PC-9 (cell line): Measurements from ENCODE around the gene SLC13A1. TPM values are rescaled to one million over a fixed set of nuclear protein-coding genes. Genes with fewer than 3 reads are reported as not detected.

ENCODE experiments used
- BruUV-seq: library from RNA; stranded (reverse); fragments of 400-500 nt; replicated peaks from 2 replicates; lab custom pipeline; 2021; lab: Mats Ljungman, UMichigan
- CTCF ChIA-PET: fragments of 300-600 bp; sonication (Branson Sonifier 250); formaldehyde crosslinking; loops from one replicate; lab custom pipeline; 2022; ENCODE audit warnings: antibody characterized with exemption; lab: Charles Lee
- POLR2A ChIA-PET: fragments of 300-600 bp; sonication (Branson Sonifier 250); formaldehyde crosslinking; loops from one replicate; lab custom pipeline; 2022; ENCODE audit warnings: antibody characterized with exemption; ENCODE audit not compliant: unreplicated experiment; lab: Charles Lee
- DNase-seq, 2 experiments: peaks; one replicate each; pipeline versions ENCODE4 v3.0.0 to v3.0.0-alpha.2; 2015 to 2022; ENCODE audit warnings: mixed read lengths in 1 of 2
- H2AFZ ChIP-seq: fragments of 200-600 bp; sonication (generic); 2 replicates; pipeline ENCODE4 v1.8.1; 2017; ENCODE audit warnings: antibody characterized with exemption
- H3F3A ChIP-seq: fragments of 200-600 bp; sonication (generic); 2 replicates; pipeline ENCODE4 v1.8.1; 2017; ENCODE audit warnings: antibody characterized with exemption, mild to moderate bottlenecking, low read depth; ENCODE audit not compliant: insufficient read depth
- H3K27ac ChIP-seq: fragments of 200-600 bp; sonication (generic); 2 replicates; pipeline ENCODE4 v1.6.1; 2016; ENCODE audit warnings: mixed run types
- H3K27me3 ChIP-seq: fragments of 200-600 bp; sonication (generic); 2 replicates; pipeline ENCODE4 v1.6.1; 2016; ENCODE audit warnings: low read depth, mixed run types; ENCODE audit not compliant: insufficient read depth
- H3K36me3 ChIP-seq: fragments of 200-600 bp; sonication (generic); 2 replicates; pipeline ENCODE4 v1.6.1; 2016; ENCODE audit warnings: low read depth, mixed run types
- H3K4me1 ChIP-seq: fragments of 200-600 bp; sonication (generic); replicated peaks from 2 replicates; pipeline ENCODE4 v1.6.1; 2016; ENCODE audit warnings: mixed run types; ENCODE audit not compliant: insufficient read depth
- H3K4me2 ChIP-seq: fragments of 200-600 bp; sonication (generic); 2 replicates; pipeline ENCODE4 v1.6.1; 2017; ENCODE audit warnings: mixed run types
- H3K4me3 ChIP-seq: fragments of 200-600 bp; sonication (generic); 2 replicates; pipeline ENCODE4 v1.6.1; 2016; ENCODE audit warnings: mixed run types
- H3K79me2 ChIP-seq: fragments of 200-600 bp; sonication (generic); 2 replicates; pipeline ENCODE4 v1.6.1; 2017; ENCODE audit warnings: low read depth, mixed run types
- H3K9me2 ChIP-seq: fragments of 200-600 bp; sonication (generic); 2 replicates; pipeline ENCODE4 v1.8.1; 2017; ENCODE audit warnings: mild to moderate bottlenecking; ENCODE audit not compliant: insufficient read depth
- H3K9me3 ChIP-seq: fragments of 200-600 bp; sonication (generic); 2 replicates; pipeline ENCODE4 v1.8.1; 2016; ENCODE audit warnings: low read depth; ENCODE audit not compliant: insufficient read depth
- H4K20me1 ChIP-seq: fragments of 200-600 bp; sonication (generic); 2 replicates; pipeline ENCODE4 v1.8.1; 2017; ENCODE audit not compliant: insufficient read depth
- CTCF ChIP-seq: fragments of 200-600 bp; sonication (generic); conservative IDR thresholded peaks from 2 replicates; pipeline ENCODE4 v1.6.1; 2017; ENCODE audit warnings: mixed run types, antibody characterized with exemption, mild to moderate bottlenecking, moderate library complexity
- EZH2 ChIP-seq: fragments of 200-600 bp; sonication (generic); IDR thresholded peaks from 2 replicates; pipeline ENCODE4 v1.8.0; 2017; ENCODE audit warnings: antibody characterized with exemption, low read depth
- intact Hi-C: fragments of 100-400 bp; cut with micrococcal nuclease; formaldehyde crosslinking; loops from one replicate; pipeline ENCODE4 v1.10.0; 2022; ENCODE audit not compliant: unreplicated experiment
- total RNA-seq: library from RNA; stranded (reverse); gene quantifications from 2 replicates; pipeline ENCODE4 v1.2.3, GENCODE V29; 2021

SLC13A1 gene
- total RNA-seq, 1 experiment from 2014 or later = not detected

DNA sequence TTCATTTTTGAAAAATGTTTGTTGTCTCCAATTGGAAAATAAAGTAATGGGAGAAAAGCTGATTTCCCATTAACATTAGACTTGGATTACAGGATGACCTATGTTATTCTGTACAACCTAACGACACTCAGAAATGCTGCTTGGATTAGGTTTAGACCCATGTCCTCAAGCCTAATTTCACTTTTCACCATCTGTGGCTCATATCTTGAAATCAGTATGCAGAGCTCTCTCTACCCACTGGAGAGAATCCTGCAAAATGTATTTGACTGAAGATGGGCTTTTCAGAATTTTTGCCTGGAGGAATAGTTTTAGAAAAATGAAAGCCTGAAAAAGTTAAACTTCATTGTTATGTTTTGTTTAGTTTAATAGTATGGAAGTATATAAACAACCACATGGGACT is 63.8 kb downstream of the SLC13A1 start:
- CTCF ChIA-PET = no interaction called here
- Histone ChIP-seq H4K20me1 (no peaks in the 10 kb centered on the region), H3K9me2 (no peaks in the 10 kb centered on the region), H3K36me3 (no peaks in the 10 kb centered on the region), H3K9me3 (no peaks in the 10 kb centered on the region), H3K4me1 (no peaks in the 10 kb centered on the region), H3K27ac (no peak overlapping the region), H2AFZ (no peak overlapping the region), H3K4me3 (no peak overlapping the region), H3K27me3 (no peaks in the 10 kb centered on the region), H3K4me2 (no peak overlapping the region), H3K79me2 (no peaks in the 10 kb centered on the region), H3F3A (no peaks in the 10 kb centered on the region)
- no peak for TF ChIP-seq CTCF
- no peak for TF ChIP-seq EZH2
- intact Hi-C loops = no loop called here
- BruUV-seq = no TSS peak
- POLR2A ChIA-PET = no interaction called here
- no peak for DNase-seq

- no peak for TF ChIP-seq CTCF
- intact Hi-C loops = no loop called here
- ChIA-PET CTCF (no interaction called here), POLR2A (no interaction called here)
- no peaks in the 10 kb centered on the region for H3K9me3 ChIP-seq
- no TSS peak for BruUV-seq
- H3F3A ChIP-seq = no peaks in the 10 kb centered on the region
- no peak for DNase-seq
- no peak overlapping the region for H3K4me3 ChIP-seq
- H4K20me1 ChIP-seq = no peaks in the 10 kb centered on the region
- H2AFZ ChIP-seq = no peak overlapping the region
- no peaks in the 10 kb centered on the region for H3K9me2 ChIP-seq
- no peak overlapping the region for H3K4me2 ChIP-seq
- no peaks in the 10 kb centered on the region for H3K27me3 ChIP-seq
- no peaks in the 10 kb centered on the region for H3K36me3 ChIP-seq
- no peak overlapping the region for H3K27ac ChIP-seq
- H3K79me2 ChIP-seq = no peaks in the 10 kb centered on the region
- H3K4me1 ChIP-seq = no peaks in the 10 kb centered on the region
Measured at GRCh38 chr7:123133924-123134323, 65.8 kb downstream of the SLC13A1 start.

DNA sequence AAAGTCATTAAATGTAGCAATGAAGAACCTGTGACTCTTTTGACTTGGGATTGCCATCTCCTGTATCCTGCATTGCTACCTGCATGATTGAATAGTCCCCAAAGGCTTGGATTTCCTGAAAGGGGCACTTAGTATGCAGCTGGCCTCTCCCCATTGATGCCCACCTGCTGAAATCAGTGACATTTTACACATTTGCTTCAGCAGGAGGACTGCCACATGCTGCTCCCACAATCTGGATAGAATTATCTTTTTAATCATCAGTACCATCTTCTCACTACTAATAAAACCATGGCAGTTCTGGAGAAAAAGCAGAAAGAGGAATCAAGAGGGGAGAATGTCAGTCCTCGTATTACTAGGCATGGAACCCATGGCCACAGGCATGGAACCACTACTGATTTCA is 67.8 kb downstream of the SLC13A1 start:
- no peaks in the 10 kb centered on the region for H3F3A ChIP-seq
- no peaks in the 10 kb centered on the region for H3K9me2 ChIP-seq
- no peak for DNase-seq
- intact Hi-C loops = no loop called here
- no peak overlapping the region for H3K4me2 ChIP-seq
- POLR2A ChIA-PET = interaction anchor here (0.6 kb wide), 1 partner anchor 805 kb away, joined by 3 read pairs; no protein-coding TSS in a partner anchor
- CTCF ChIA-PET = no interaction called here
- no peaks in the 10 kb centered on the region for H4K20me1 ChIP-seq
- no peak overlapping the region for H3K4me3 ChIP-seq
- no peak overlapping the region for H3K27ac ChIP-seq
- no TSS peak for BruUV-seq
- H3K27me3 ChIP-seq = no peaks in the 10 kb centered on the region
- no peak overlapping the region for H2AFZ ChIP-seq
- no peaks in the 10 kb centered on the region for H3K4me1 ChIP-seq
- no peaks in the 10 kb centered on the region for H3K9me3 ChIP-seq
- no peak for TF ChIP-seq CTCF
- no peaks in the 10 kb centered on the region for H3K79me2 ChIP-seq
- no peaks in the 10 kb centered on the region for H3K36me3 ChIP-seq
